ENCODE data around the gene VMP1. TPM values are rescaled to one million over a fixed set of nuclear protein-coding genes. Genes with fewer than 3 reads are reported as not detected.

Gene VMP1
- total and polyA plus RNA-seq, 2 of the 13 experiments (the other 11 are each of a cell fraction or from before 2014, with no cell fraction given), result 186 to 271 TPM

DNA sequence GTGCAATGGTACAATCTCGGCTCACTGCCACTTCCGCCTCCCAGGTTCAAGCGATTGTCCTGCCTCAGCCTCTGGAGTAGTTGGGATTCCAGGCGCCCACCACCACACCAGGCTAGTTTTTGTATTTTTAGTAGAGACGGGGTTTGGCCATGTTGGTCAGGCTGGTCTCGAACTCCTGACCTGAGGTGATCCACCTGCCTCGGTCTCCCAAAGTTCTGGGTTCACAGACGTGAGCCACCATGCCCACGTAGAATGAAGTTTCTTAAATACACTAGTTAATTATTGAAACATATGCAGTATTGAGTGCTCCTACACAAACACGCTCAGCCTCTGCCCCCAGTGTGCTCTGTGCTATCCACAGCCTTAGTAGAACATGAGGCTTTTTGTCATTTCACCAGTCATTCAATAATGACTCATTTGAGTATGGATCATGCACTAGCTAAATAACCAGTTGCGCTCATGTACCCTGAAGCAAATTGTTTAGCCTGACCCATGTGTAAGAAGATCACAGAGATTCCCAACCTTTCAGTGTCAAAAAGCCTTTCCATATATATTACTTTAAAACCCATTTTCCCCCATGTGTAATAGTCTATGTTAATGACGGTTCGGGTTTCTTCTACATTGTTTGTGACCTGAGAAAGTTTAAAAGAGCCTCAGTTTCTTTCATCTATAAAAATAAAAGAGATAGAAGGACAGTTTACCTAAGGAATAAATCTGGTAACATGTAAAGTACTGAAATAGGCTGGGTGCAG is 135.6 kb downstream of the VMP1 start (continued):
- TF ChIP-seq, protein P1, sequence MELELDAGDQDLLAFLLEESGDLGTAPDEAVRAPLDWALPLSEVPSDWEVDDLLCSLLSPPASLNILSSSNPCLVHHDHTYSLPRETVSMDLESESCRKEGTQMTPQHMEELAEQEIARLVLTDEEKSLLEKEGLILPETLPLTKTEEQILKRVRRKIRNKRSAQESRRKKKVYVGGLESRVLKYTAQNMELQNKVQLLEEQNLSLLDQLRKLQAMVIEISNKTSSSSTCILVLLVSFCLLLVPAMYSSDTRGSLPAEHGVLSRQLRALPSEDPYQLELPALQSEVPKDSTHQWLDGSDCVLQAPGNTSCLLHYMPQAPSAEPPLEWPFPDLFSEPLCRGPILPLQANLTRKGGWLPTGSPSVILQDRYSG (CRISPR knock-in tag; IDR thresholded peaks at IDR 0.05), result peak; percentile 41; the same call in 1 of the 2 replicates
- TF ChIP-seq CENPT (CRISPR knock-in tag; IDR thresholded peaks at IDR 0.05; ENCODE audit: low read depth) (no peak; the same call in 1 of the 2 replicates), ZNF230 (CRISPR knock-in tag; IDR thresholded peaks at IDR 0.05) (0 out of 2 replicates have a peak, but pooled peaks have one; percentile 15), SRSF9 (IDR thresholded peaks at IDR 0.05; ENCODE audit: borderline replicate concordance, insufficient read depth, low read depth, low read length, poor library complexity, severe bottlenecking) (no peak), TRIM24 (CRISPR knock-in tag; IDR thresholded peaks at IDR 0.05) (no peak), ZNF496 (CRISPR knock-in tag; IDR thresholded peaks at IDR 0.05; ENCODE audit: insufficient replicate concordance) (no peak), ZNF207 (IDR thresholded peaks at IDR 0.05; ENCODE audit: borderline replicate concordance) (no peak), FOXO1 (CRISPR knock-in tag; IDR thresholded peaks at IDR 0.05) (peak; percentile 79), YY1 (IDR thresholded peaks at IDR 0.05; ENCODE audit: insufficient read depth, insufficient replicate concordance, low read depth, low read length) (peak; percentile 16), SPEN (CRISPR knock-in tag; IDR thresholded peaks at IDR 0.05; ENCODE audit: low read depth) (peak; percentile 55; the same call in 1 of the 2 replicates), ZC3H4 (CRISPR knock-in tag; IDR thresholded peaks at IDR 0.05; ENCODE audit: borderline replicate concordance) (peak; percentile 100), ZNF616 (CRISPR knock-in tag; IDR thresholded peaks at IDR 0.05; ENCODE audit: low read depth) (peak; percentile 85; the same call in 1 of the 2 replicates)
- TF ChIP-seq, protein P2, sequence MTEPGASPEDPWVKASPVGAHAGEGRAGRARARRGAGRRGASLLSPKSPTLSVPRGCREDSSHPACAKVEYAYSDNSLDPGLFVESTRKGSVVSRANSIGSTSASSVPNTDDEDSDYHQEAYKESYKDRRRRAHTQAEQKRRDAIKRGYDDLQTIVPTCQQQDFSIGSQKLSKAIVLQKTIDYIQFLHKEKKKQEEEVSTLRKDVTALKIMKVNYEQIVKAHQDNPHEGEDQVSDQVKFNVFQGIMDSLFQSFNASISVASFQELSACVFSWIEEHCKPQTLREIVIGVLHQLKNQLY (CRISPR knock-in tag; IDR thresholded peaks at IDR 0.05), result no peak
- TF ChIP-seq, protein P3, sequence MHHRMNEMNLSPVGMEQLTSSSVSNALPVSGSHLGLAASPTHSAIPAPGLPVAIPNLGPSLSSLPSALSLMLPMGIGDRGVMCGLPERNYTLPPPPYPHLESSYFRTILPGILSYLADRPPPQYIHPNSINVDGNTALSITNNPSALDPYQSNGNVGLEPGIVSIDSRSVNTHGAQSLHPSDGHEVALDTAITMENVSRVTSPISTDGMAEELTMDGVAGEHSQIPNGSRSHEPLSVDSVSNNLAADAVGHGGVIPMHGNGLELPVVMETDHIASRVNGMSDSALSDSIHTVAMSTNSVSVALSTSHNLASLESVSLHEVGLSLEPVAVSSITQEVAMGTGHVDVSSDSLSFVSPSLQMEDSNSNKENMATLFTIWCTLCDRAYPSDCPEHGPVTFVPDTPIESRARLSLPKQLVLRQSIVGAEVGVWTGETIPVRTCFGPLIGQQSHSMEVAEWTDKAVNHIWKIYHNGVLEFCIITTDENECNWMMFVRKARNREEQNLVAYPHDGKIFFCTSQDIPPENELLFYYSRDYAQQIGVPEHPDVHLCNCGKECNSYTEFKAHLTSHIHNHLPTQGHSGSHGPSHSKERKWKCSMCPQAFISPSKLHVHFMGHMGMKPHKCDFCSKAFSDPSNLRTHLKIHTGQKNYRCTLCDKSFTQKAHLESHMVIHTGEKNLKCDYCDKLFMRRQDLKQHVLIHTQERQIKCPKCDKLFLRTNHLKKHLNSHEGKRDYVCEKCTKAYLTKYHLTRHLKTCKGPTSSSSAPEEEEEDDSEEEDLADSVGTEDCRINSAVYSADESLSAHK (CRISPR knock-in tag; IDR thresholded peaks at IDR 0.05; ENCODE audit: borderline replicate concordance), result peak; percentile 68; the same call in 1 of the 2 replicates
- TF ChIP-seq, protein P4, sequence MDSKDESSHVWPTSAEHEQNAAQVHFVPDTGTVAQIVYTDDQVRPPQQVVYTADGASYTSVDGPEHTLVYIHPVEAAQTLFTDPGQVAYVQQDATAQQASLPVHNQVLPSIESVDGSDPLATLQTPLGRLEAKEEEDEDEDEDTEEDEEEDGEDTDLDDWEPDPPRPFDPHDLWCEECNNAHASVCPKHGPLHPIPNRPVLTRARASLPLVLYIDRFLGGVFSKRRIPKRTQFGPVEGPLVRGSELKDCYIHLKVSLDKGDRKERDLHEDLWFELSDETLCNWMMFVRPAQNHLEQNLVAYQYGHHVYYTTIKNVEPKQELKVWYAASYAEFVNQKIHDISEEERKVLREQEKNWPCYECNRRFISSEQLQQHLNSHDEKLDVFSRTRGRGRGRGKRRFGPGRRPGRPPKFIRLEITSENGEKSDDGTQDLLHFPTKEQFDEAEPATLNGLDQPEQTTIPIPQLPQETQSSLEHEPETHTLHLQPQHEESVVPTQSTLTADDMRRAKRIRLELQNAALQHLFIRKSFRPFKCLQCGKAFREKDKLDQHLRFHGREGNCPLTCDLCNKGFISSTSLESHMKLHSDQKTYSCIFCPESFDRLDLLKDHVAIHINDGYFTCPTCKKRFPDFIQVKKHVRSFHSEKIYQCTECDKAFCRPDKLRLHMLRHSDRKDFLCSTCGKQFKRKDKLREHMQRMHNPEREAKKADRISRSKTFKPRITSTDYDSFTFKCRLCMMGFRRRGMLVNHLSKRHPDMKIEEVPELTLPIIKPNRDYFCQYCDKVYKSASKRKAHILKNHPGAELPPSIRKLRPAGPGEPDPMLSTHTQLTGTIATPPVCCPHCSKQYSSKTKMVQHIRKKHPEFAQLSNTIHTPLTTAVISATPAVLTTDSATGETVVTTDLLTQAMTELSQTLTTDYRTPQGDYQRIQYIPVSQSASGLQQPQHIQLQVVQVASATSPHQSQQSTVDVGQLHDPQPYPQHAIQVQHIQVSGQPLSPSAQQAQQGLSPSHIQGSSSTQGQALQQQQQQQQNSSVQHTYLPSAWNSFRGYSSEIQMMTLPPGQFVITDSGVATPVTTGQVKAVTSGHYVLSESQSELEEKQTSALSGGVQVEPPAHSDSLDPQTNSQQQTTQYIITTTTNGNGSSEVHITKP (CRISPR knock-in tag; IDR thresholded peaks at IDR 0.05; ENCODE audit: low read depth), result no peak; the same call in 1 of the 2 replicates
- TF ChIP-seq, protein P5, sequence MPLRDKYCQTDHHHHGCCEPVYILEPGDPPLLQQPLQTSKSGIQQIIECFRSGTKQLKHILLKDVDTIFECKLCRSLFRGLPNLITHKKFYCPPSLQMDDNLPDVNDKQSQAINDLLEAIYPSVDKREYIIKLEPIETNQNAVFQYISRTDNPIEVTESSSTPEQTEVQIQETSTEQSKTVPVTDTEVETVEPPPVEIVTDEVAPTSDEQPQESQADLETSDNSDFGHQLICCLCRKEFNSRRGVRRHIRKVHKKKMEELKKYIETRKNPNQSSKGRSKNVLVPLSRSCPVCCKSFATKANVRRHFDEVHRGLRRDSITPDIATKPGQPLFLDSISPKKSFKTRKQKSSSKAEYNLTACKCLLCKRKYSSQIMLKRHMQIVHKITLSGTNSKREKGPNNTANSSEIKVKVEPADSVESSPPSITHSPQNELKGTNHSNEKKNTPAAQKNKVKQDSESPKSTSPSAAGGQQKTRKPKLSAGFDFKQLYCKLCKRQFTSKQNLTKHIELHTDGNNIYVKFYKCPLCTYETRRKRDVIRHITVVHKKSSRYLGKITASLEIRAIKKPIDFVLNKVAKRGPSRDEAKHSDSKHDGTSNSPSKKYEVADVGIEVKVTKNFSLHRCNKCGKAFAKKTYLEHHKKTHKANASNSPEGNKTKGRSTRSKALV (CRISPR knock-in tag; IDR thresholded peaks at IDR 0.05), result no peak; the same call in 1 of the 2 replicates
